IPS DF 19.7 (cell line): ENCODE data around the gene DCXR.

Experiments
- DNase-seq: peaks from one replicate; pipeline ENCODE4 v3.0.0-alpha.2; 2013; ENCODE audit warnings: low read depth, low spot score

Gene DCXR

GRCh38 chr17:81998691-81999438 is 38.6 kb downstream of the DCXR start:
- no peak for DNase-seq

GRCh38 chr17:81998212-81998611 is 39.3 kb downstream of the DCXR start:
- no peak for DNase-seq

GRCh38 chr17:81996757-81997441 is 40.6 kb downstream of the DCXR start:
- DNase-seq: no peak

GRCh38 chr17:81996232-81996756 is 41.2 kb downstream of the DCXR start:
- no peak for DNase-seq

GRCh38 chr17:81995463-81996231 is 41.9 kb downstream of the DCXR start:
- DNase-seq: no peak

GRCh38 chr17:81994593-81995462 is 42.7 kb downstream of the DCXR start:
- no peak for DNase-seq

GRCh38 chr17:81993729-81994592 is 43.5 kb downstream of the DCXR start:
- DNase-seq: no peak

- DNase-seq: no peak
Measured at GRCh38 chr17:81992306-81993102, 45.0 kb downstream of the DCXR start.

GRCh38 chr17:81991684-81992305 is 45.7 kb downstream of the DCXR start:
- DNase-seq: no peak

- no peak for DNase-seq
Measured at GRCh38 chr17:81990836-81991683, 46.4 kb downstream of the DCXR start.

- no peak for DNase-seq
Measured at GRCh38 chr17:81987161-81987770, 50.2 kb downstream of the DCXR start.

GRCh38 chr17:81986606-81987005 is 50.9 kb downstream of the DCXR start:
- DNase-seq: no peak
